Measurements from ENCODE around the gene RETREG3. TPM values are rescaled to one million over a fixed set of nuclear protein-coding genes. Genes with fewer than 3 reads are reported as not detected.

Gene RETREG3
- polyA plus RNA-seq, 1 of the 3 experiments (the other 2 are of a cell fraction): 13.3 TPM

DNA sequence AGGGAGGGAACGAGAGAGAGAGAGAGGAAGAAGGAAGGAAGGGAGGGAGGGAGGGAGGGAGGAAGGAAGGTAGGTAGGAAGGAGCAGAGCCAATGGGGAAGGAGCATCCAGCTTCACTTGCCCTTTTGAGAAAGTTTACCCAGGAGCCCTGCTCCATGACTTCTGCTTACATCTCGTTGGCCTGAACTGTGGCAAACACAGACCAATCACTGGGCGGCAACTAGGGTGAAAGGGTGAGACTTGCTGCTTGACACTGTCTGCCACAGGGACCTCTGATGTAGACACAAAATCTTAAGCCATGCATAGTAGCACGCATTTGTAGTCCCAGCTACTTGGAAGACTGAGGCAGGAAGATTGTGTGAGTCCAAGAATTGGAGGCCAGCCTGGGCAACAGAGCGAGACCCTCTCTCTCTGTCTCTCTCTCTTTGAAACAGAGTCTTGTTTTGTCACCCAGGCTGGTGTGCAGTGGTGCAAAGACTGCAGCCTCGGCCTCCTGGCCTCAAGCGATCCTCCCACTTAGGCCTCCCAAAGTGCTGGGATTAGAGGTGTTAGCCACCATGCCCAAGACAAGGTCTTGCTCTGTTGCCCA, 30.4 kb upstream of the RETREG3 start:
- no peak overlapping the region for H3K9ac ChIP-seq
- no peak for TF ChIP-seq TEAD4 (IDR thresholded peaks at IDR 0.05; ENCODE audit: borderline replicate concordance, insufficient read depth)
- TF ChIP-seq ELF1 (IDR thresholded peaks at IDR 0.05): no peak
- TF ChIP-seq NRF1 (IDR thresholded peaks at IDR 0.05; ENCODE audit: low read depth, low read length): no peak
- TF ChIP-seq, protein P1, sequence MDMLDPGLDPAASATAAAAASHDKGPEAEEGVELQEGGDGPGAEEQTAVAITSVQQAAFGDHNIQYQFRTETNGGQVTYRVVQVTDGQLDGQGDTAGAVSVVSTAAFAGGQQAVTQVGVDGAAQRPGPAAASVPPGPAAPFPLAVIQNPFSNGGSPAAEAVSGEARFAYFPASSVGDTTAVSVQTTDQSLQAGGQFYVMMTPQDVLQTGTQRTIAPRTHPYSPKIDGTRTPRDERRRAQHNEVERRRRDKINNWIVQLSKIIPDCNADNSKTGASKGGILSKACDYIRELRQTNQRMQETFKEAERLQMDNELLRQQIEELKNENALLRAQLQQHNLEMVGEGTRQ (IDR thresholded peaks at IDR 0.05; ENCODE audit: borderline replicate concordance, low read depth, low read length): no peak
- no peak for TF ChIP-seq RFX5 (IDR thresholded peaks at IDR 0.05; ENCODE audit: low read length)
- no peak for TF ChIP-seq RCOR1 (IDR thresholded peaks at IDR 0.05; ENCODE audit: low read length)
- no peak for TF ChIP-seq POLR2AphosphoS5 (IDR thresholded peaks at IDR 0.05; ENCODE audit: low read depth, low read length)
- TF ChIP-seq, protein P2, sequence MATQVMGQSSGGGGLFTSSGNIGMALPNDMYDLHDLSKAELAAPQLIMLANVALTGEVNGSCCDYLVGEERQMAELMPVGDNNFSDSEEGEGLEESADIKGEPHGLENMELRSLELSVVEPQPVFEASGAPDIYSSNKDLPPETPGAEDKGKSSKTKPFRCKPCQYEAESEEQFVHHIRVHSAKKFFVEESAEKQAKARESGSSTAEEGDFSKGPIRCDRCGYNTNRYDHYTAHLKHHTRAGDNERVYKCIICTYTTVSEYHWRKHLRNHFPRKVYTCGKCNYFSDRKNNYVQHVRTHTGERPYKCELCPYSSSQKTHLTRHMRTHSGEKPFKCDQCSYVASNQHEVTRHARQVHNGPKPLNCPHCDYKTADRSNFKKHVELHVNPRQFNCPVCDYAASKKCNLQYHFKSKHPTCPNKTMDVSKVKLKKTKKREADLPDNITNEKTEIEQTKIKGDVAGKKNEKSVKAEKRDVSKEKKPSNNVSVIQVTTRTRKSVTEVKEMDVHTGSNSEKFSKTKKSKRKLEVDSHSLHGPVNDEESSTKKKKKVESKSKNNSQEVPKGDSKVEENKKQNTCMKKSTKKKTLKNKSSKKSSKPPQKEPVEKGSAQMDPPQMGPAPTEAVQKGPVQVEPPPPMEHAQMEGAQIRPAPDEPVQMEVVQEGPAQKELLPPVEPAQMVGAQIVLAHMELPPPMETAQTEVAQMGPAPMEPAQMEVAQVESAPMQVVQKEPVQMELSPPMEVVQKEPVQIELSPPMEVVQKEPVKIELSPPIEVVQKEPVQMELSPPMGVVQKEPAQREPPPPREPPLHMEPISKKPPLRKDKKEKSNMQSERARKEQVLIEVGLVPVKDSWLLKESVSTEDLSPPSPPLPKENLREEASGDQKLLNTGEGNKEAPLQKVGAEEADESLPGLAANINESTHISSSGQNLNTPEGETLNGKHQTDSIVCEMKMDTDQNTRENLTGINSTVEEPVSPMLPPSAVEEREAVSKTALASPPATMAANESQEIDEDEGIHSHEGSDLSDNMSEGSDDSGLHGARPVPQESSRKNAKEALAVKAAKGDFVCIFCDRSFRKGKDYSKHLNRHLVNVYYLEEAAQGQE (IDR thresholded peaks at IDR 0.05; ENCODE audit: low read depth, low read length): no peak
- CTCF ChIA-PET: interaction anchor here (0.6 to 1.3 kb wide), 2 partner anchors 39 to 61 kb away, joined by 3 to 4 read pairs; no protein-coding TSS in a partner anchor

GRCh38 chr17:42632949-42633444, 23.8 kb upstream of the RETREG3 start:
- H3K4me3 ChIP-seq (ENCODE audit: low read depth in 2 of 2, low read length in 1 of 2): no peak overlapping the region
- no peak overlapping the region for H3K4me2 ChIP-seq
- H3K79me2 ChIP-seq (ENCODE audit: insufficient read depth): no peaks in the 10 kb centered on the region
- H3K9ac ChIP-seq: no peak overlapping the region
- no peak overlapping the region for H3K27ac ChIP-seq (ENCODE audit: low read depth in 2 of 2, low read length in 1 of 2)
- TF ChIP-seq EP300 (IDR thresholded peaks at IDR 0.05; ENCODE audit: borderline replicate concordance in 1 of 2, low read depth in 1 of 2, low read length in 1 of 2) (no peak), JUND (IDR thresholded peaks at IDR 0.05) (no peak), CHD2 (IDR thresholded peaks at IDR 0.05; ENCODE audit: low read length, partially characterized antibody) (no peak), FOXJ3 (CRISPR knock-in tag; IDR thresholded peaks at IDR 0.05) (no peak), FOSL2 (IDR thresholded peaks at IDR 0.05; ENCODE audit: borderline replicate concordance, low read depth) (no peak), RAD21 (IDR thresholded peaks at IDR 0.05; ENCODE audit: low read length) (no peak), TAF1 (IDR thresholded peaks at IDR 0.05; ENCODE audit: borderline replicate concordance, low read depth, low read length) (no peak), RCOR1 (IDR thresholded peaks at IDR 0.05; ENCODE audit: low read length) (no peak), POLR2AphosphoS5 (IDR thresholded peaks at IDR 0.05; ENCODE audit: low read depth, low read length) (no peak), MEF2A (IDR thresholded peaks at IDR 0.05; ENCODE audit: borderline replicate concordance, low read depth) (no peak)
- TF ChIP-seq, protein P1 (IDR thresholded peaks at IDR 0.05; ENCODE audit: borderline replicate concordance, low read depth, low read length): no peak
- TF ChIP-seq, protein P3, sequence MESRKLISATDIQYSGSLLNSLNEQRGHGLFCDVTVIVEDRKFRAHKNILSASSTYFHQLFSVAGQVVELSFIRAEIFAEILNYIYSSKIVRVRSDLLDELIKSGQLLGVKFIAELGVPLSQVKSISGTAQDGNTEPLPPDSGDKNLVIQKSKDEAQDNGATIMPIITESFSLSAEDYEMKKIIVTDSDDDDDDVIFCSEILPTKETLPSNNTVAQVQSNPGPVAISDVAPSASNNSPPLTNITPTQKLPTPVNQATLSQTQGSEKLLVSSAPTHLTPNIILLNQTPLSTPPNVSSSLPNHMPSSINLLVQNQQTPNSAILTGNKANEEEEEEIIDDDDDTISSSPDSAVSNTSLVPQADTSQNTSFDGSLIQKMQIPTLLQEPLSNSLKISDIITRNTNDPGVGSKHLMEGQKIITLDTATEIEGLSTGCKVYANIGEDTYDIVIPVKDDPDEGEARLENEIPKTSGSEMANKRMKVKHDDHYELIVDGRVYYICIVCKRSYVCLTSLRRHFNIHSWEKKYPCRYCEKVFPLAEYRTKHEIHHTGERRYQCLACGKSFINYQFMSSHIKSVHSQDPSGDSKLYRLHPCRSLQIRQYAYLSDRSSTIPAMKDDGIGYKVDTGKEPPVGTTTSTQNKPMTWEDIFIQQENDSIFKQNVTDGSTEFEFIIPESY (IDR thresholded peaks at IDR 0.05; ENCODE audit: borderline replicate concordance, low read depth): no peak
- POLR2A ChIA-PET: no interaction called here
- no peak for DNase-seq
- H3F3A ChIP-seq (replicated peaks; ENCODE audit: insufficient read depth): peaks cover 4% of the 10 kb centered on the region
- 0 out of 2 replicates have a peak overlapping the region, but pooled peaks have one; percentile 25 for H2AFZ ChIP-seq (ENCODE audit: low read depth)
- H3K4me1 ChIP-seq (ENCODE audit: control insufficient read depth in 1 of 2, insufficient read depth in 2 of 2, low read depth in 1 of 2, low read length in 1 of 2): no peaks in the 10 kb centered on the region
- no peaks in the 10 kb centered on the region for H3K9me2 ChIP-seq
- H3K9me3 ChIP-seq: no peaks in the 10 kb centered on the region
- H4K20me1 ChIP-seq (ENCODE audit: insufficient read depth): no peaks in the 10 kb centered on the region
- WGBS (ENCODE audit: low lambda C conversion rate): 85% methylated on average over 9 of the region's 9 CpGs
- H3K27me3 ChIP-seq (ENCODE audit: insufficient read depth): no peaks in the 10 kb centered on the region
- H3K36me3 ChIP-seq (replicated peaks in 1 of 2; ENCODE audit: control insufficient read depth in 1 of 2, insufficient read depth in 2 of 2, low read length in 1 of 2): no peaks in the 10 kb centered on the region
- CTCF ChIA-PET: interaction anchor here (1.1 kb wide), 1 partner anchor 48 kb away, joined by 3 read pairs; no protein-coding TSS in a partner anchor

More for the DNA sequence above, 30.4 kb upstream of the RETREG3 start:
- no peak overlapping the region for H3K4me2 ChIP-seq
- POLR2A ChIA-PET: no interaction called here
- H3K36me3 ChIP-seq (replicated peaks in 1 of 2; ENCODE audit: control insufficient read depth in 1 of 2, insufficient read depth in 2 of 2, low read length in 1 of 2): no peaks in the 10 kb centered on the region
- DNase-seq: no peak
- H2AFZ ChIP-seq (ENCODE audit: low read depth): no peak overlapping the region
- H3K27ac ChIP-seq (ENCODE audit: low read depth in 2 of 2, low read length in 1 of 2): no peak overlapping the region
- no peaks in the 10 kb centered on the region for H3K27me3 ChIP-seq (ENCODE audit: insufficient read depth)
- H4K20me1 ChIP-seq (ENCODE audit: insufficient read depth): no peaks in the 10 kb centered on the region
- H3F3A ChIP-seq (replicated peaks; ENCODE audit: insufficient read depth): no peaks in the 10 kb centered on the region
- no peak overlapping the region for H3K4me3 ChIP-seq (ENCODE audit: low read depth in 2 of 2, low read length in 1 of 2)
- 70% methylated on average over 6 of the region's 7 CpGs for WGBS (ENCODE audit: low lambda C conversion rate)
- H3K4me1 ChIP-seq (ENCODE audit: control insufficient read depth in 1 of 2, insufficient read depth in 2 of 2, low read depth in 1 of 2, low read length in 1 of 2): no peaks in the 10 kb centered on the region; a peak in 1 of 4 replicates
- H3K9me2 ChIP-seq: no peaks in the 10 kb centered on the region
- H3K9me3 ChIP-seq: no peaks in the 10 kb centered on the region
- H3K79me2 ChIP-seq (ENCODE audit: insufficient read depth): no peaks in the 10 kb centered on the region
